Upper lobe of right lung (tissue), 1 donor: ENCODE measurements around the gene CCDC136. TPM values are rescaled to one million over a fixed set of nuclear protein-coding genes. Genes with fewer than 3 reads are reported as not detected.

Experiments used
- ATAC-seq: fragments of 200-7000 bp; cut with Tn5 transposase; one replicate; pipeline ENCODE4 v1.9.1; 2020; ENCODE audit warnings: mild to moderate bottlenecking, moderate library complexity
- DNase-seq: peaks from one replicate; pipeline ENCODE4 v3.0.0-alpha.2; 2020
- H3K27ac ChIP-seq: fragments of 200-600 bp; one replicate; pipeline ENCODE4 v1.8.0; 2022
- H3K27me3 ChIP-seq: fragments of 200-600 bp; one replicate; pipeline ENCODE4 v1.8.0; 2022; ENCODE audit warnings: mild to moderate bottlenecking
- H3K36me3 ChIP-seq: fragments of 200-600 bp; one replicate; pipeline ENCODE4 v1.8.0; 2022
- H3K4me1 ChIP-seq: fragments of 200-600 bp; one replicate; pipeline ENCODE4 v1.8.0; 2022
- H3K4me3 ChIP-seq: fragments of 200-600 bp; one replicate; pipeline ENCODE4 v1.8.0; 2022; ENCODE audit warnings: mild to moderate bottlenecking
- H3K9me3 ChIP-seq: fragments of 200-600 bp; one replicate; pipeline ENCODE4 v1.8.0; 2022
- intact Hi-C: fragments of 100-400 bp; cut with DNase I; formaldehyde crosslinking; loops from one replicate; pipeline ENCODE4 v1.11.0; 2022
- total RNA-seq: library from RNA; stranded (reverse); fragmentation: NEBNext Ultra II Directional; extraction: Animal tissue kit (Norgen Biotek cat#: 25700); gene quantifications from one replicate; pipeline ENCODE4 v1.2.1, GENCODE V29; 2021
- TF ChIP-seq, protein P1 (sequence below): fragments of 200-600 bp; IDR thresholded peaks from one replicate; pipeline ENCODE4 v1.8.0; 2022; ENCODE audit warnings: antibody characterized with exemption
- donor health status: DM: no; HTN: yes; CAD: no; lungs with severe emphysema.

The CCDC136 gene
- total RNA-seq, 1 donor from 2014 or later, result 3.1 TPM

- TF ChIP-seq, protein P1, sequence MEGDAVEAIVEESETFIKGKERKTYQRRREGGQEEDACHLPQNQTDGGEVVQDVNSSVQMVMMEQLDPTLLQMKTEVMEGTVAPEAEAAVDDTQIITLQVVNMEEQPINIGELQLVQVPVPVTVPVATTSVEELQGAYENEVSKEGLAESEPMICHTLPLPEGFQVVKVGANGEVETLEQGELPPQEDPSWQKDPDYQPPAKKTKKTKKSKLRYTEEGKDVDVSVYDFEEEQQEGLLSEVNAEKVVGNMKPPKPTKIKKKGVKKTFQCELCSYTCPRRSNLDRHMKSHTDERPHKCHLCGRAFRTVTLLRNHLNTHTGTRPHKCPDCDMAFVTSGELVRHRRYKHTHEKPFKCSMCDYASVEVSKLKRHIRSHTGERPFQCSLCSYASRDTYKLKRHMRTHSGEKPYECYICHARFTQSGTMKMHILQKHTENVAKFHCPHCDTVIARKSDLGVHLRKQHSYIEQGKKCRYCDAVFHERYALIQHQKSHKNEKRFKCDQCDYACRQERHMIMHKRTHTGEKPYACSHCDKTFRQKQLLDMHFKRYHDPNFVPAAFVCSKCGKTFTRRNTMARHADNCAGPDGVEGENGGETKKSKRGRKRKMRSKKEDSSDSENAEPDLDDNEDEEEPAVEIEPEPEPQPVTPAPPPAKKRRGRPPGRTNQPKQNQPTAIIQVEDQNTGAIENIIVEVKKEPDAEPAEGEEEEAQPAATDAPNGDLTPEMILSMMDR, result no peak
- no peak overlapping the region for H3K27ac ChIP-seq
- intact Hi-C loops, result no loop called here
- H3K9me3 ChIP-seq, result no peaks in the 10 kb centered on the region
- no peak overlapping the region for H3K4me3 ChIP-seq
- no peaks in the 10 kb centered on the region for H3K27me3 ChIP-seq
- DNase-seq (no peak), ATAC-seq (no peak)
- H3K36me3 ChIP-seq, result no peaks in the 10 kb centered on the region
- H3K4me1 ChIP-seq, result no peaks in the 10 kb centered on the region
These were observed 64.4 kb downstream of the CCDC136 start for GRCh38 chr7:128856001-128856718.

DNA sequence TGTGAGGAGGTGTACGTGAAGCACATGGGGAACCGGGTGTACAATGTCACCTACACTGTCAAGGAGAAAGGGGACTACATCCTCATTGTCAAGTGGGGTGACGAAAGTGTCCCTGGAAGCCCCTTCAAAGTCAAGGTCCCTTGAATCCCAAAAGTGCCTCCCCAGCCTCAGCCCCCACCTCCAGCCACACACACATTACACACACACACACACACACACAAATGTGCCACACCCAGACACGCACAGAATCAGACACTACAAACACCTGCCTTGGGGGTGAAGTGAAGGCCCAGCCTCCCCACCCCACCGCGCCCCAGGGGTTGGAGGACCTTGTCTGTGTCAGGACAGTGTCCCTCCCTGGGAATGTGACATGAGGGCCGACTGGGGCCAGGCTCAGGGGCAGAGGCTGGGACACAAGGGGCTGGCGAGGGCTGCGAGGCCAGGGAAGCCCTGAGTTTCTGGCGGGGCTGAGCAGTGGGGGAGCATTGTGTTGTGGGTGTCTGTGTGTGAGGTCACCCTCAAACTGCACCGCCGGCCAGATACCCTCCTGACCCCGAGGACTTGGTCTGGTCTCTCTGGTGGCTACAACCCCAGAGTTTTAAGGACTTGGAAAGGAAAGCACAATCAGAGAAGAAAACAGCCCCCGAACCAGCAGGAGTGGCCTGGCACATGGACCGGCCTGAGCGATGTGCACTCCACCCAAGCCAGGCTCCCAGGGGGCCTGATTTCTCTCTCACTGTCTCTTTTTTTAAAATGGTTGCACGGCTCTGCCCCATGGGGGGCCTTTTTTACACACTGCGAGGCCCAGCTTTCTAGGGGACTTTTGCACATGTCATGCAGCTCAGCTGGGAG, 66.8 kb downstream of the CCDC136 start:
- no peak for DNase-seq
- H3K4me3 ChIP-seq, result no peak overlapping the region
- no peaks in the 10 kb centered on the region for H3K9me3 ChIP-seq
- intact Hi-C loops, result no loop called here
- H3K27ac ChIP-seq, result no peak overlapping the region
- H3K36me3 ChIP-seq, result no peaks in the 10 kb centered on the region
- H3K27me3 ChIP-seq, result no peaks in the 10 kb centered on the region
- TF ChIP-seq, protein P1, result no peak
- no peak for ATAC-seq
- H3K4me1 ChIP-seq, result peaks cover 5% of the 10 kb centered on the region

DNA sequence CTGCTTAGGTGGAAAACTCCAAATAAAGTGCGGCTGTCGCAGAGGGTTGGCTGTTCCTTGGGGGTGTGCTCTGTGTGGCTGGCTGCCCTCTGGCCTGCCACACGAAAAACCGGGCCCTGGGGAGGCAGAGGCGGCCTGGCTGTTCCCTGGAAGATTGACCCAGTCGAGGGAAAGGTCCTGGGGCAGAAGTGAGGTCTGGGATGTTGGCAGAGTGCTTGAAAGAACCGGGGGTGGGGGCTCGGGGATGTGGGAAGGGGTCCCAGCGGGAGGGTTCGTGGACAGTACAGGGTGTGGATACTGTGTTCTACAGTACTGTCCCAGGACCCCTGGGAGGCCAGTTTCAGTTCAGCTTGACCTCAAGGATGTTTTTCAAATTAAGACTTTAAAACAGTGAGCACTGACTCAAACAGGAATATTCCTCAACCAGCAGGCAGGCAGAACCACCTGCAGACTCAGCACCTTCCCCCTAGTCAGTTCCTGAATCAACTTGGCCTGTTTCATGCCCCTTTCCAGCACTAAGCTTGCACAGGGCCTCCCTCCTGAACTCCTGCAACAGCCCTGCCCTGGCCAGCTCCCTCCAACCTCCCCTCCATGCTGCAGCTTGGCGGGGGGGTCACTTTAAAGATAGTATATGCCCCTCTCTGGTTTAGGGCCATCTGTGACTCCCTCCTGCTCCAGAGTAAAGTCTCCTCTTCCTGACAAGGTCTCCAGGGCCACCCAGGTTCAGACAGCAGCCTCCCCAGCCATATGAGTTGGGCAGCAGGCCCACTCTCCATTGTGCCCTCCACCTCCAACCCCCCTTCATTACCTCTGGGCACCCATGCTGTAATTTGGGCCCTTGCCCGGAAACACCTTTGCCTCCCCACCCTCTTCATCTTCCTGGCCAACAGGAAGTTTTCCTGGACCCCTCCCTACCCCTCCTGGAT, 67.7 kb downstream of the CCDC136 start:
- intact Hi-C loops, result no loop called here
- ATAC-seq (no peak), DNase-seq (no peak)
- H3K4me3 ChIP-seq, result no peak overlapping the region
- H3K27me3 ChIP-seq, result no peaks in the 10 kb centered on the region
- peaks cover 10% of the 10 kb centered on the region for H3K4me1 ChIP-seq
- no peaks in the 10 kb centered on the region for H3K9me3 ChIP-seq
- no peak overlapping the region for H3K27ac ChIP-seq
- TF ChIP-seq, protein P1, result no peak
- H3K36me3 ChIP-seq, result peaks cover under 1% of the 10 kb centered on the region

DNA sequence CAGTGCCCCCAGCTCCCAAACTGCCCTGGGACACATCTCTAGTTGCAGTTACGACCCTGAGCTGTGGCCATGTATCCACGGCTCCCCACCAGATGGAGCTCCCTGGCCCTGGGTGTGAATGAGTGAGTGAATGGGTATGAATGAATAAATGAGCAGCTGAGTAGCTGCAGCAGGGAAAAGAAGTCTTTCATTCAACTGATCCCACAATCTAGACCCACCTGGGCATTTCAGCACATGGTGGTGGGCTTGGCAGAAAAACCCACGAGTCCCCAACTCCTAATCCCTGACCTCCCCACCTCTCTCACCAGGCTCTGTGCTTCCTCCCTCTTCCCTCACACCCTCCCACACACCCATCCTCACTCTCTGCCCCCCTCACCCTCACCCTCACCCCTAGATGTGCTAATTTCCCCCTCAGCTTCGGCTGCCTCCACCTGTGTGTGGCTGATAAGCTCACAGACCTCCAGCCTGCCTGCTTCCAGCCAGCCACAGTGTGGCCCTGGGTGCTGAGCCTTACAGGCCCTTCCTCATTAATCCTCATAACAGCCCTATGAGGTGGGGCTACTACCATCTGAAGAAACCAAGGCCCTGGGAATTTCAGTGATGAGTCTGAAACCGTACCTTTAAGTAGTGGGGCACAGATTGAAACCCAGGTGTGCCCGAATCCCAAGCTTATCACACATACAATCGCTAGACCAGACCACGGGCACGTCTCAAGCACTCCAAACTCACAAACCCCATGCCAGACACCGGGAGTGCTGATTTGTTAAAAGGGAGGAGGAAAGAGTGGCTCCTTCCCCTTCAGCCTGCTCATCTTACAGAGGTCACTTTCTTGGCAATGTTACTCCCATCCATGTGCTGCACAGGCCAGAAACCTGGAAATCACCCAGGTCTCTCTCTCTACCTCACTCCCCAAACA, 68.6 kb downstream of the CCDC136 start:
- H3K27me3 ChIP-seq, result no peaks in the 10 kb centered on the region
- H3K4me1 ChIP-seq, result peaks cover 10% of the 10 kb centered on the region
- H3K9me3 ChIP-seq, result no peaks in the 10 kb centered on the region
- DNase-seq (no peak), ATAC-seq (no peak)
- intact Hi-C loops, result no loop called here
- no peak overlapping the region for H3K27ac ChIP-seq
- TF ChIP-seq, protein P1, result no peak
- no peak overlapping the region for H3K4me3 ChIP-seq
- H3K36me3 ChIP-seq, result peaks cover 9% of the 10 kb centered on the region
